GM21528 (cell line): ENCODE results near the gene GRAMD1B.
"Not testable (repeated sequence)": the region's sequence is repeated elsewhere in the genome, so short reads cannot be mapped to it uniquely, and the experiment has no call there.

ENCODE experiments used
- ATAC-seq: cut with Tn5 transposase; IDR thresholded peaks from one replicate; pipeline ENCODE4 v1.9.1; 2021; ENCODE audit warnings: mild to moderate bottlenecking, moderate library complexity; ENCODE audit not compliant: unreplicated experiment, low FRiP score

GRAMD1B gene

GRCh38 chr11:123438131-123438627, 8.1 kb downstream of the GRAMD1B start:
- ATAC-seq: no peak

- ATAC-seq: no peak
Measured at GRCh38 chr11:123439616-123440015, 9.5 kb downstream of the GRAMD1B start.

- no peak for ATAC-seq
Measured at GRCh38 chr11:123441161-123441560, 11.1 kb downstream of the GRAMD1B start.

- ATAC-seq: no peak
Measured at GRCh38 chr11:123443851-123444623, 14.0 kb downstream of the GRAMD1B start.

- no peak for ATAC-seq
Measured at GRCh38 chr11:123448823-123449222, 18.8 kb downstream of the GRAMD1B start.

GRCh38 chr11:123449436-123449835, 19.4 kb downstream of the GRAMD1B start:
- ATAC-seq: no peak

- no peak for ATAC-seq
Measured at GRCh38 chr11:123450623-123451022, 20.6 kb downstream of the GRAMD1B start.

- no peak for ATAC-seq
Measured at GRCh38 chr11:123451183-123451781, 21.2 kb downstream of the GRAMD1B start.

GRCh38 chr11:123452794-123453193, 22.7 kb downstream of the GRAMD1B start:
- no peak for ATAC-seq

GRCh38 chr11:123454060-123454651, 24.1 kb downstream of the GRAMD1B start:
- ATAC-seq: no peak

- ATAC-seq: no peak
Measured at GRCh38 chr11:123454796-123455195, 24.7 kb downstream of the GRAMD1B start.

GRCh38 chr11:123456448-123456847, 26.4 kb downstream of the GRAMD1B start:
- not testable (repeated sequence) for ATAC-seq

GRCh38 chr11:123457187-123457770, 27.2 kb downstream of the GRAMD1B start:
- no peak for ATAC-seq

GRCh38 chr11:123458501-123458900, 28.4 kb downstream of the GRAMD1B start:
- ATAC-seq: no peak

GRCh38 chr11:123460012-123460700, 30.1 kb downstream of the GRAMD1B start:
- ATAC-seq: no peak

GRCh38 chr11:123461164-123461563, 31.1 kb downstream of the GRAMD1B start:
- ATAC-seq: no peak

GRCh38 chr11:123465667-123466066, 35.6 kb downstream of the GRAMD1B start:
- ATAC-seq: not testable (repeated sequence)

- not testable (repeated sequence) for ATAC-seq
Measured at GRCh38 chr11:123466172-123466571, 36.1 kb downstream of the GRAMD1B start.

GRCh38 chr11:123469089-123469488, 39.0 kb downstream of the GRAMD1B start:
- no peak for ATAC-seq

- ATAC-seq: no peak
Measured at GRCh38 chr11:123469586-123469985, 39.5 kb downstream of the GRAMD1B start.

- ATAC-seq: no peak
Measured at GRCh38 chr11:123470842-123471241, 40.8 kb downstream of the GRAMD1B start.
